Osteoblast (primary cell): ENCODE data around the gene MYL5. TPM values are rescaled to one million over a fixed set of nuclear protein-coding genes. Genes with fewer than 3 reads are reported as not detected.

Source experiments
- DNase-seq: peaks from one replicate; pipeline ENCODE4 v3.0.0; 2011; ENCODE audit warnings: low spot score, mixed read lengths; ENCODE audit not compliant: insufficient read length; ENCODE audit errors: missing footprints
- H2AFZ ChIP-seq: 2 replicates; pipeline ENCODE4 v1.6.0; 2011; ENCODE audit warnings: mild to moderate bottlenecking, low read length
- H3K27ac ChIP-seq: 2 replicates; pipeline ENCODE4 v1.5.1; 2011; ENCODE audit warnings: mild to moderate bottlenecking, low read depth, low read length, moderate library complexity
- H3K27me3 ChIP-seq: 2 replicates; pipeline ENCODE4 v1.6.0; 2012; ENCODE audit warnings: mild to moderate bottlenecking, control low read depth, inconsistent platforms, low read length, moderate library complexity; ENCODE audit not compliant: insufficient read depth
- H3K36me3 ChIP-seq: 2 replicates; pipeline ENCODE4 v1.5.1; 2011; ENCODE audit warnings: mild to moderate bottlenecking, low read length, control low read depth, moderate library complexity; ENCODE audit not compliant: insufficient read depth
- H3K4me1 ChIP-seq: 2 replicates; pipeline ENCODE4 v1.5.1; 2011; ENCODE audit warnings: mild to moderate bottlenecking, low read length, control low read depth, moderate library complexity; ENCODE audit not compliant: insufficient read depth
- H3K4me2 ChIP-seq: 2 replicates; pipeline ENCODE4 v1.6.0; 2011; ENCODE audit warnings: mild to moderate bottlenecking, low read length; ENCODE audit not compliant: insufficient read depth
- H3K4me3 ChIP-seq: fragments of 200-600 bp; sonication (generic); 3 replicates; pipeline ENCODE4 v1.5.1; 2012; ENCODE audit warnings: mild to moderate bottlenecking, low read length, inconsistent platforms; ENCODE audit not compliant: insufficient read depth
- H3K79me2 ChIP-seq: 2 replicates; pipeline ENCODE4 v1.6.0; 2012; ENCODE audit warnings: mild to moderate bottlenecking, low read length, control low read depth, inconsistent platforms; ENCODE audit not compliant: insufficient read depth
- H3K9me3 ChIP-seq: 2 replicates; pipeline ENCODE4 v1.5.1; 2011; ENCODE audit warnings: low read depth, low read length, control low read depth
- H4K20me1 ChIP-seq: 2 replicates; pipeline ENCODE4 v1.6.0; 2012; ENCODE audit warnings: mild to moderate bottlenecking, low read length, control low read depth; ENCODE audit not compliant: insufficient read depth
- CTCF ChIP-seq: IDR thresholded peaks from 2 replicates; pipeline ENCODE4 v1.5.1; 2011; ENCODE audit warnings: mild to moderate bottlenecking, low read depth, low read length, moderate library complexity; ENCODE audit errors: extremely low read depth
- total RNA-seq: library from RNA; depleted of rRNA; stranded (reverse); fragments of >200 nt; gene quantifications from 2 replicates; pipeline ENCODE4 v1.2.3, GENCODE V29; 2012

MYL5 gene
- total RNA-seq, 1 donor: 22.8 TPM

- Histone ChIP-seq H3K27ac (no peak overlapping the region), H3K4me3 (no peak overlapping the region), H3K27me3 (no peaks in the 10 kb centered on the region), H2AFZ (no peak overlapping the region), H3K4me2 (no peak overlapping the region), H3K4me1 (no peaks in the 10 kb centered on the region), H4K20me1 (no peaks in the 10 kb centered on the region), H3K79me2 (no peaks in the 10 kb centered on the region), H3K9me3 (no peaks in the 10 kb centered on the region), H3K36me3 (no peaks in the 10 kb centered on the region)
- TF ChIP-seq CTCF: no peak
- DNase-seq: peak; percentile 62
Observed at GRCh38 chr4:632196-632790, 42.0 kb upstream of the MYL5 start.

GRCh38 chr4:632926-633325 lies 41.4 kb upstream of the MYL5 start:
- Histone ChIP-seq H3K4me3 (no peak overlapping the region), H3K27me3 (peaks cover 3% of the 10 kb centered on the region), H3K4me1 (no peaks in the 10 kb centered on the region), H3K79me2 (no peaks in the 10 kb centered on the region), H2AFZ (no peak overlapping the region), H4K20me1 (no peaks in the 10 kb centered on the region), H3K36me3 (no peaks in the 10 kb centered on the region), H3K27ac (no peak overlapping the region), H3K4me2 (no peak overlapping the region), H3K9me3 (no peaks in the 10 kb centered on the region)
- TF ChIP-seq CTCF: no peak
- DNase-seq: peak; percentile 86

- peak; percentile 62 for DNase-seq
- no peaks in the 10 kb centered on the region for H3K36me3 ChIP-seq
- no peaks in the 10 kb centered on the region for H3K79me2 ChIP-seq
- peaks cover 4% of the 10 kb centered on the region for H3K27me3 ChIP-seq
- H4K20me1 ChIP-seq: no peaks in the 10 kb centered on the region
- H3K4me2 ChIP-seq: no peak overlapping the region
- H3K27ac ChIP-seq: no peak overlapping the region
- no peak for TF ChIP-seq CTCF
- H3K4me3 ChIP-seq: no peak overlapping the region
- no peak overlapping the region for H2AFZ ChIP-seq
- H3K9me3 ChIP-seq: no peaks in the 10 kb centered on the region
- no peaks in the 10 kb centered on the region for H3K4me1 ChIP-seq
Observed at GRCh38 chr4:633406-633805, 40.9 kb upstream of the MYL5 start.

GRCh38 chr4:633976-634598 lies 40.3 kb upstream of the MYL5 start:
- Histone ChIP-seq H2AFZ (no peak overlapping the region), H3K27ac (no peak overlapping the region), H4K20me1 (no peaks in the 10 kb centered on the region), H3K79me2 (no peaks in the 10 kb centered on the region), H3K9me3 (no peaks in the 10 kb centered on the region), H3K4me2 (no peak overlapping the region), H3K4me1 (no peaks in the 10 kb centered on the region), H3K27me3 (peaks cover 4% of the 10 kb centered on the region), H3K4me3 (no peak overlapping the region), H3K36me3 (no peaks in the 10 kb centered on the region)
- TF ChIP-seq CTCF: no peak
- peak; percentile 27 for DNase-seq
